ENCODE results near the gene TCF21. TPM values are rescaled to one million over a fixed set of nuclear protein-coding genes. Genes with fewer than 3 reads are reported as not detected.

Gene TCF21
- total and polyA plus RNA-seq, 10 of the 15 experiments (the other 5 are each of a cell fraction or from before 2014, with no cell fraction given) = 0.08 TPM; not detected in 9

DNA sequence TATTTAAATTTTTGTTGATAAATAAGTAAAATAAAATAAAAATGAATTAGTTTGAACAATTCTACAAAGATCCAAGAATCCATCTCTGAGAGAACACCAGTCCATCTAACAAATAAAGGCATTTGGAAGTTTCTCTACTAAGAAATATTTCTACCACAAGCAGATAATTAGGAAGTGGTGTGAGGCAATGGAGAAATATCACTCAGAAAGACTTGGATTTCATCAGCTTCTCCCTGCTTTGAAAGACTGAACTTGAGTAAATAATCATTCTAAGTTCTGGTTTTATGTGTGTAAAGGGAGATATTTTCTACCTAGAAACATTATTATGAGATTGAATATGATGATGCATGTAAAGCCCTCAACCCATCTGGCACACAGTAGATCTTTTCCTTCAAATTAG, 17.8 kb upstream of the TCF21 start:
- BruUV-seq (replicated peaks) = no TSS peak
- H3K4me2 ChIP-seq (ENCODE audit: control insufficient read depth, insufficient read depth) = no peak overlapping the region
- ATAC-seq = no peak
- intact Hi-C loops (cut with micrococcal nuclease; ENCODE audit: unreplicated experiment) (no loop called here), in situ Hi-C loops (cut with MboI) (no loop called here)
- no peaks in the 10 kb centered on the region for H3K9me3 ChIP-seq (replicated peaks; ENCODE audit: control insufficient read depth, insufficient read depth, low read length)
- DNase-seq (ENCODE audit: low read depth, low spot score) = no peak
- RAD21 ChIA-PET (ENCODE audit: unreplicated experiment) = no interaction called here
- H3K27me3 ChIP-seq (replicated peaks in 1 of 2; ENCODE audit: control insufficient read depth in 2 of 2, insufficient read depth in 2 of 2, low read length in 1 of 2) = no peaks in the 10 kb centered on the region
- H3K36me3 ChIP-seq (ENCODE audit: control insufficient read depth in 2 of 2, insufficient read depth in 2 of 2, low read length in 1 of 2) = no peaks in the 10 kb centered on the region
- H2AFZ ChIP-seq (ENCODE audit: control insufficient read depth, low read depth, low read length) = no peak overlapping the region
- H3K27ac ChIP-seq (ENCODE audit: control insufficient read depth, insufficient read depth) = no peak overlapping the region
- no peak overlapping the region for H3K9ac ChIP-seq (ENCODE audit: control insufficient read depth, insufficient read depth, low read length)
- POLR2A ChIA-PET = no interaction called here
- no peak for FAIRE-seq
- CTCF ChIA-PET = no interaction called here
- H3K4me3 ChIP-seq = no peak overlapping the region
- no peaks in the 10 kb centered on the region for H3K4me1 ChIP-seq (ENCODE audit: control insufficient read depth, insufficient read depth, low read length)
- TF ChIP-seq, protein P1, sequence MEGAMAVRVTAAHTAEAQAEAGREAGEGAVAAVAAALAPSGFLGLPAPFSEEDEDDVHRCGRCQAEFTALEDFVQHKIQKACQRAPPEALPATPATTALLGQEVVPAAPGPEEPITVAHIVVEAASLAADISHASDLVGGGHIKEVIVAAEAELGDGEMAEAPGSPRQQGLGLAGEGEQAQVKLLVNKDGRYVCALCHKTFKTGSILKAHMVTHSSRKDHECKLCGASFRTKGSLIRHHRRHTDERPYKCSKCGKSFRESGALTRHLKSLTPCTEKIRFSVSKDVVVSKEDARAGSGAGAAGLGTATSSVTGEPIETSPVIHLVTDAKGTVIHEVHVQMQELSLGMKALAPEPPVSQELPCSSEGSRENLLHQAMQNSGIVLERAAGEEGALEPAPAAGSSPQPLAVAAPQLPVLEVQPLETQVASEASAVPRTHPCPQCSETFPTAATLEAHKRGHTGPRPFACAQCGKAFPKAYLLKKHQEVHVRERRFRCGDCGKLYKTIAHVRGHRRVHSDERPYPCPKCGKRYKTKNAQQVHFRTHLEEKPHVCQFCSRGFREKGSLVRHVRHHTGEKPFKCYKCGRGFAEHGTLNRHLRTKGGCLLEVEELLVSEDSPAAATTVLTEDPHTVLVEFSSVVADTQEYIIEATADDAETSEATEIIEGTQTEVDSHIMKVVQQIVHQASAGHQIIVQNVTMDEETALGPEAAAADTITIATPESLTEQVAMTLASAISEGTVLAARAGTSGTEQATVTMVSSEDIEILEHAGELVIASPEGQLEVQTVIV (IDR thresholded peaks at IDR 0.05; ENCODE audit: borderline replicate concordance, partially characterized antibody) = no peak
- TF ChIP-seq SP1 (IDR thresholded peaks at IDR 0.05; ENCODE audit: low read depth, low read length) (no peak), EGR1 (IDR thresholded peaks at IDR 0.05; ENCODE audit: borderline replicate concordance in 1 of 2, low read depth in 2 of 2, low read length in 2 of 2) (no peak), ESRRA (IDR thresholded peaks at IDR 0.05; ENCODE audit: low read length) (no peak), NFYA (IDR thresholded peaks at IDR 0.05; ENCODE audit: borderline replicate concordance, low read depth, low read length) (no peak), KLF5 (IDR thresholded peaks at IDR 0.05; ENCODE audit: partially characterized antibody) (no peak), POLR2A (IDR thresholded peaks at IDR 0.05; ENCODE audit: low read depth, low read length) (no peak), IKZF1 (conservative IDR thresholded peaks at IDR 0.05) (no peak), YBX1 (IDR thresholded peaks at IDR 0.05) (no peak), ATF7 (IDR thresholded peaks at IDR 0.05; ENCODE audit: low read depth) (no peak), MEF2B (IDR thresholded peaks at IDR 0.05; ENCODE audit: partially characterized antibody, poor library complexity, severe bottlenecking) (no peak), BRCA1 (IDR thresholded peaks at IDR 0.05; ENCODE audit: low read depth, low read length) (no peak), MTA3 (IDR thresholded peaks at IDR 0.05; ENCODE audit: borderline replicate concordance, low read length) (no peak), CBX5 (IDR thresholded peaks at IDR 0.05; ENCODE audit: low read depth) (no peak), SIX5 (IDR thresholded peaks at IDR 0.05; ENCODE audit: low read depth, low read length, severe bottlenecking) (no peak)
- TF ChIP-seq, protein P2, sequence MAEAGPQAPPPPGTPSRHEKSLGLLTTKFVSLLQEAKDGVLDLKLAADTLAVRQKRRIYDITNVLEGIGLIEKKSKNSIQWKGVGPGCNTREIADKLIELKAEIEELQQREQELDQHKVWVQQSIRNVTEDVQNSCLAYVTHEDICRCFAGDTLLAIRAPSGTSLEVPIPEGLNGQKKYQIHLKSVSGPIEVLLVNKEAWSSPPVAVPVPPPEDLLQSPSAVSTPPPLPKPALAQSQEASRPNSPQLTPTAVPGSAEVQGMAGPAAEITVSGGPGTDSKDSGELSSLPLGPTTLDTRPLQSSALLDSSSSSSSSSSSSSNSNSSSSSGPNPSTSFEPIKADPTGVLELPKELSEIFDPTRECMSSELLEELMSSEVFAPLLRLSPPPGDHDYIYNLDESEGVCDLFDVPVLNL (IDR thresholded peaks at IDR 0.05; ENCODE audit: low read depth, low read length) = no peak
- TF ChIP-seq, protein P3, sequence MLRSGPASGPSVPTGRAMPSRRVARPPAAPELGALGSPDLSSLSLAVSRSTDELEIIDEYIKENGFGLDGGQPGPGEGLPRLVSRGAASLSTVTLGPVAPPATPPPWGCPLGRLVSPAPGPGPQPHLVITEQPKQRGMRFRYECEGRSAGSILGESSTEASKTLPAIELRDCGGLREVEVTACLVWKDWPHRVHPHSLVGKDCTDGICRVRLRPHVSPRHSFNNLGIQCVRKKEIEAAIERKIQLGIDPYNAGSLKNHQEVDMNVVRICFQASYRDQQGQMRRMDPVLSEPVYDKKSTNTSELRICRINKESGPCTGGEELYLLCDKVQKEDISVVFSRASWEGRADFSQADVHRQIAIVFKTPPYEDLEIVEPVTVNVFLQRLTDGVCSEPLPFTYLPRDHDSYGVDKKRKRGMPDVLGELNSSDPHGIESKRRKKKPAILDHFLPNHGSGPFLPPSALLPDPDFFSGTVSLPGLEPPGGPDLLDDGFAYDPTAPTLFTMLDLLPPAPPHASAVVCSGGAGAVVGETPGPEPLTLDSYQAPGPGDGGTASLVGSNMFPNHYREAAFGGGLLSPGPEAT (IDR thresholded peaks at IDR 0.05; ENCODE audit: low read depth) = no peak
- SMC1A ChIA-PET (ENCODE audit: uncharacterized antibody, unreplicated experiment) = no interaction called here
- H4K20me1 ChIP-seq (ENCODE audit: control insufficient read depth, insufficient read depth) = no peaks in the 10 kb centered on the region
- no peaks in the 10 kb centered on the region for H3K79me2 ChIP-seq (ENCODE audit: control insufficient read depth, insufficient read depth, low read length)

All from GM12878 (cell line).